Suprapubic skin (tissue), 4 donors: ENCODE data around the gene VEGFA.

Experiments used
- POLR2A ChIP-seq, 2 donors: fragments of 450-650 bp; IDR thresholded peaks; one replicate each; pipeline ENCODE4 v1.6.1; 2017; ENCODE audit warnings: antibody characterized with exemption in 2 of 2, mild to moderate bottlenecking in 2 of 2, moderate library complexity in 2 of 2
- POLR2AphosphoS5 ChIP-seq, 3 donors: sonication (generic); formaldehyde crosslinking; IDR thresholded peaks; one replicate each; pipeline ENCODE4 v1.6.1; 2017; ENCODE audit warnings: antibody characterized with exemption in 3 of 3
- TF ChIP-seq, protein P1 (sequence below), 2 donors: fragments of 200-600 bp in 1 of 2; fragments of 450-650 bp in 1 of 2; sonication (generic) in 1 of 2; IDR thresholded peaks; one replicate each; pipeline ENCODE4 v1.5.1; 2016 to 2019; ENCODE audit warnings: antibody characterized with exemption in 2 of 2, mild to moderate bottlenecking in 1 of 2, moderate library complexity in 1 of 2

DNA sequence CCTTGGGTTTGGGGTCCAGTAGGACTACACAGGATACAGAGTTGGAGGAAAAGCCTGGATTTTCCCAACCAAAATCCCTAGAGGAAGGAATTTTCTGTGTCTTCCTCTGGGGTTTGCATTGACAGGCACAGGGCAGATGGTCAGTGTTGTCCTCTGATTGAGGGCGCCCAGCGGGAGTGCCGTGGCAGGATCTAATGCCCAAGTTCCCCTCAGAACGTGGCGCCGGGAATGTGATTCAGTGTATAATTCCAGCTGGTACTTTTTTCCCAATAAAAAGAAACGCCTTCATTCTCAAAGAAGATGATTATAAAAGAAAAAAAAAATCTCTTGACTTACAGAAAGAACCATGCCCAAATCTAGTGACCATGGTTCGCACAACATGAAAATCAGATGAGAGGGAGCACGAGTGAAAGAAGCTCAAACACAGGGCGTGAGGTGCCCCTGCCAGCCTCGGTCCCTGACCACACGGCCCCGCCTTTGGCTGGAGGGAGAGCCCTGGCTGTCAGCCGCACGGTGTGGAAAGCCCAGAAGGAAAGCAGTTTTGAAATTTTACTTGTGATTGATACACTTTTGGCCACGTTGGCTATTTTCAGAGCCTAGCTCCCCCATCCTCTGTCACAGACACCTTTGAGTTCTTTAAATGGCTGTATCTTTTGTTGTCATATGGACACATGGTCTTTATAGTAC is 31.6 kb downstream of the VEGFA start:
- TF ChIP-seq POLR2A (IDR thresholded peaks at IDR 0.05) (no peak), POLR2AphosphoS5 (IDR thresholded peaks at IDR 0.05) (no peak)
- TF ChIP-seq, protein P1, sequence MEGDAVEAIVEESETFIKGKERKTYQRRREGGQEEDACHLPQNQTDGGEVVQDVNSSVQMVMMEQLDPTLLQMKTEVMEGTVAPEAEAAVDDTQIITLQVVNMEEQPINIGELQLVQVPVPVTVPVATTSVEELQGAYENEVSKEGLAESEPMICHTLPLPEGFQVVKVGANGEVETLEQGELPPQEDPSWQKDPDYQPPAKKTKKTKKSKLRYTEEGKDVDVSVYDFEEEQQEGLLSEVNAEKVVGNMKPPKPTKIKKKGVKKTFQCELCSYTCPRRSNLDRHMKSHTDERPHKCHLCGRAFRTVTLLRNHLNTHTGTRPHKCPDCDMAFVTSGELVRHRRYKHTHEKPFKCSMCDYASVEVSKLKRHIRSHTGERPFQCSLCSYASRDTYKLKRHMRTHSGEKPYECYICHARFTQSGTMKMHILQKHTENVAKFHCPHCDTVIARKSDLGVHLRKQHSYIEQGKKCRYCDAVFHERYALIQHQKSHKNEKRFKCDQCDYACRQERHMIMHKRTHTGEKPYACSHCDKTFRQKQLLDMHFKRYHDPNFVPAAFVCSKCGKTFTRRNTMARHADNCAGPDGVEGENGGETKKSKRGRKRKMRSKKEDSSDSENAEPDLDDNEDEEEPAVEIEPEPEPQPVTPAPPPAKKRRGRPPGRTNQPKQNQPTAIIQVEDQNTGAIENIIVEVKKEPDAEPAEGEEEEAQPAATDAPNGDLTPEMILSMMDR (IDR thresholded peaks at IDR 0.05) = no peak
